HEK293T (cell line): ENCODE measurements around the gene OPCML.

Experiments used
- BHLHE40 ChIP-seq: fragments of 450-650 bp; IDR thresholded peaks from 2 replicates; pipeline ENCODE4 v1.6.1; 2016; ENCODE audit warnings: mild to moderate bottlenecking, moderate library complexity, borderline replicate concordance
- CTBP1 ChIP-seq: fragments of 450-650 bp; IDR thresholded peaks from 2 replicates; pipeline ENCODE4 v1.6.1; 2016; ENCODE audit warnings: borderline replicate concordance
- FOXK2 ChIP-seq: fragments of 450-650 bp; IDR thresholded peaks from 2 replicates; pipeline ENCODE4 v1.6.1; 2016; ENCODE audit warnings: mild to moderate bottlenecking
- FOXM1 ChIP-seq: fragments of 450-650 bp; IDR thresholded peaks from 2 replicates; pipeline ENCODE4 v1.6.1; 2017; ENCODE audit warnings: mild to moderate bottlenecking, borderline replicate concordance
- NFRKB ChIP-seq: fragments of 450-650 bp; IDR thresholded peaks from 2 replicates; pipeline ENCODE4 v1.6.1; 2016; ENCODE audit warnings: mild to moderate bottlenecking, moderate library complexity
- SUZ12 ChIP-seq: fragments of 450-650 bp; IDR thresholded peaks from 2 replicates; pipeline ENCODE4 v1.6.1; 2016; ENCODE audit warnings: mild to moderate bottlenecking
- TARDBP ChIP-seq: fragments of 450-650 bp; IDR thresholded peaks from 2 replicates; pipeline ENCODE4 v1.6.1; 2016
- ZNF384 ChIP-seq: fragments of 450-650 bp; IDR thresholded peaks from 2 replicates; pipeline ENCODE4 v1.6.1; 2016

GRCh38 chr11:132704781-132705375 is 827.4 kb downstream of the OPCML start:
- TF ChIP-seq SUZ12 (no peak), FOXM1 (no peak), FOXK2 (no peak), BHLHE40 (no peak), NFRKB (no peak), TARDBP (no peak), ZNF384 (no peak), CTBP1 (no peak)
